Measurements from ENCODE around the gene PAQR9.
"Not testable (repeated sequence)": the region's sequence is repeated elsewhere in the genome, so short reads cannot be mapped to it uniquely, and the experiment has no call there.

PAQR9 gene, protein sequence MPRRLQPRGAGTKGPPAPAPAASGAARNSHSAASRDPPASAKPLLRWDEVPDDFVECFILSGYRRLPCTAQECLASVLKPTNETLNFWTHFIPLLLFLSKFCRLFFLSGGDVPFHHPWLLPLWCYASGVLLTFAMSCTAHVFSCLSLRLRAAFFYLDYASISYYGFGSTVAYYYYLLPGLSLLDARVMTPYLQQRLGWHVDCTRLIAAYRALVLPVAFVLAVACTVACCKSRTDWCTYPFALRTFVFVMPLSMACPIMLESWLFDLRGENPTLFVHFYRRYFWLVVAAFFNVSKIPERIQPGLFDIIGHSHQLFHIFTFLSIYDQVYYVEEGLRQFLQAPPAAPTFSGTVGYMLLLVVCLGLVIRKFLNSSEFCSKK

GRCh38 chr3:142963516-142964448 lies at the start of gene PAQR9:
Gene PAQR9 (minus strand): TSS chr3:142963674. CDS start chr3:142963336, 338 bp downstream.
- DNase-seq: peak; percentile 58

DNA sequence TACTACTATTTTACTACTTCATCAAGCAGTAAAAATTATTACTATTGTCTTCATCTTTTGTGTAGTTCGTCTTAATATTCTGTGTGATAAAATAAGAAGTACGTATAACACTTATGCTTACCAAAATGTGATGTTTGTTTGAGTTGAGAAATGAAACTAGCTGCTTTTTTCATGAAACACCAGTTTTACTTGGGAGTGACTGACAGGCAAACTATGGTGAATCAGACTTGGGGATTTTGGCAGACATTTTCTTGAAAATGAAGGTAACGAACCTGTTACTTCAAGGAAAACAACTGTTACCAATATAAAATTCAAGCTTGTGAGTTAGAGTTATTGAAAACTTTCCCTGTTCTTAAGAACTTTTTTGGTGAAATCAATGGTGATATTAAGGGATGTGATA lies 48.2 kb upstream of the PAQR9 start:
- DNase-seq: no peak

- no peak for DNase-seq
Measured at GRCh38 chr3:143010024-143010423, 46.5 kb upstream of the PAQR9 start.

GRCh38 chr3:143004823-143005222 lies 41.3 kb upstream of the PAQR9 start:
- no peak for DNase-seq

GRCh38 chr3:143002727-143003126 lies 39.3 kb upstream of the PAQR9 start:
- DNase-seq: no peak

- peak; percentile 63 for DNase-seq
Measured at GRCh38 chr3:143002083-143002712, 38.7 kb upstream of the PAQR9 start.

DNA sequence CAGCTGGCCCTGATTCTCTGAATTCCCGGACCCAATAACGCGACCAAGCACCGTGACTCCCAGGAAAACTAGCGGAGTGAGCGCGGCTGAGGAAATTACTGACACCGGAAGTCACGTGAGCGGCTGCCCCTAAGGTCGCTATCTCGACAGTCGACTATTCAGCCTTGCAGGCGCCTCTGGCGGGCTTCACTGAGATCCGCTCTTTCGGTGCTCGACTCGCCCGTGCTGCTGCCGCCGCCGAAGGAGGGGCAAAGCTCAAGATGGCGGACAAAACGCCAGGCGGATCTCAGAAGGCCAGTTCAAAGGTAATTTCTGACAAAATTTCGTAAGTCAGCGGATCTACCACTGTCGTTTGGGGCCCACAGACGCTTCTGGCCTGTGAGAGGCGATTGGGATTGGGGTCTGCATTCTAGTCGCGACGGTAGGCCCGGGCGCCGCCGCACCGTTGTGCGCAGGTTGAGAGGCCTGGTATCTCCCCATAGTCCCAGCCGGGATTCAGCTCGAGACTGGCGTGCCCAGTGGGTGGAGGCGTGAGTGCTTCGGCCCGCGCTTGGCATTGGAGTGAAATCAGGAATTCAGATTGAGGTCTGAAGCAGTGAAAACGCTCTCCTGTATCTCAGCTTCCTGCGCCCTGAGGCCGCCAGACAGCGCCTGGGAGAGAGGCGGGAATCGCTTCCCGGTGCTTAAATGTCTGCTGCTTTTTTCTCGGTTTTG lies 38.1 kb upstream of the PAQR9 start, which contains the start of gene U2SURP:
TSS of gene U2SURP (plus strand) at position 202 of the 714 bp plus-strand sequence. CDS start at position 261, 59 bp downstream.
- DNase-seq: peak; percentile 99

GRCh38 chr3:143001034-143001368 lies 37.5 kb upstream of the PAQR9 start:
- no peak for DNase-seq

GRCh38 chr3:143000528-143000927 lies 37.1 kb upstream of the PAQR9 start:
- no peak for DNase-seq

GRCh38 chr3:142999881-143000280 lies 36.4 kb upstream of the PAQR9 start:
- DNase-seq: no peak

DNA sequence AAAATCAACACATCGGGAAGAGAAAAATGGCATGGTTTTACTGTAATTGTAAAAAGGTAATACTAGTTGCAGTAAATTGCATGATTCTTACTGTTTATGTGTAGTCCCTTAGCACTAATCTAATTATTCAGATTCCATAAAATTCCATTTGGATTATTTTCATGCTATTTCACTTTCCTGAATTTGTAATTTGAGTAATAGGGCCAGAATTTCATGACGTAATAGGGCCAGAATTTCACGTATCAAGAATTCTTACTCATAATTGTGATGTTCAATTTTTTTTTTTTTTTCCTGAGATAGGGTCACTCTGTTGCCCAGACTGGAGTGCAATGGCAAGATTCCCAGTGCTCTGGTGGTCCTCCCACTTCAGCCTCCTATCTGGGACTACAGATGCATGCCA lies 35.0 kb upstream of the PAQR9 start:
- no peak for DNase-seq

GRCh38 chr3:142997330-142997729 lies 33.9 kb upstream of the PAQR9 start:
- no peak for DNase-seq

- DNase-seq: peak; percentile 75
Measured at GRCh38 chr3:142993958-142994442, 30.5 kb upstream of the PAQR9 start.

DNA sequence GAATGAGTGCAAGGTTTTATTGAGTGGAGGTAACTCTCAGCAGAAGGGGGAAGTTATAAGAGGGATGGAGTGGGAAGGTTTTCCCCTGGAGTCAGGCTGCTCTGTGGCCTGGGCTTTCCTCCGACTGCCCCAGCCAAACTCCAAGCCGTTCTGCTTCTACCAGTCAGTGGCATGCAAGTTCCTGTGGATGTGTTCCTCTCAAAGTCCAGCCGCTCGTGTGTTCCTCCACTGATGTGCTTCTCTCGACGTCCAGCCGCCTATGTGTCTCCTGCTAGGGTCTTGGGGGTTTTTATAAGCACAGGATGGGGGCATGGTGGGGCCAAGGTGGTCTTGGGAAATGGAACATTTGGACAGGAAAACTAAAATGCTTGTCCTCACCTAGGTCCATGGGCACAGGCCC lies 28.8 kb upstream of the PAQR9 start:
- DNase-seq: no peak

GRCh38 chr3:142990721-142991120 lies 27.2 kb upstream of the PAQR9 start:
- DNase-seq: no peak

- not testable (repeated sequence) for DNase-seq
Measured at GRCh38 chr3:142988826-142989225, 25.4 kb upstream of the PAQR9 start.

DNA sequence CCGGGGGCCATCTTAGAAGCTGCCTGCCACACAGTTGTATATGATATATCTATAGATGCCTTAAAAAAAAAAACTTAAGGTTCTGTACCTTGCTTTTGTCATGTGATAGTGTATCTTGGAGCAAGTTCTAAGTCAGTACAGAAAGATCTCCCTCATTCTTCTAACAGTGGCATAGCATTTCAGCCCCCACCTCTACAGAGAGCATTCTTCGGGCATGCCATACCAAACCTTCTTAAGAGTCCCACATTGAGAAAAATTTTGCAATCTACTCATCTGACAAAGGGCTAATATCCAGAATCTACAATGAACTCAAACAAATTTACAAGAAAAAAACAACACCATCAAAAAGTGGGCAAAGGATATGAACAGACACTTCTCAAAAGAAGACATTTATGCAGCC lies 24.7 kb upstream of the PAQR9 start:
- not testable (repeated sequence) for DNase-seq

- no peak for DNase-seq
Measured at GRCh38 chr3:142987707-142988106, 24.2 kb upstream of the PAQR9 start.

- peak; percentile 62 for DNase-seq
Measured at GRCh38 chr3:142987080-142987700, 23.7 kb upstream of the PAQR9 start.

GRCh38 chr3:142984255-142984654 lies 20.8 kb upstream of the PAQR9 start:
- DNase-seq: no peak

GRCh38 chr3:142983318-142983717 lies 19.8 kb upstream of the PAQR9 start:
- DNase-seq: no peak
